Right forelimb (tissue), 1 donor: ENCODE data around the gene NUFIP1.
"Not testable (repeated sequence)": the region's sequence is repeated elsewhere in the genome, so short reads cannot be mapped to it uniquely, and the experiment has no call there.

Experiments
- DNase-seq: peaks from one replicate; pipeline ENCODE4 v3.0.0-alpha.2; 2018

Gene NUFIP1

GRCh38 chr13:44969551-44970484 is 19.5 kb downstream of the NUFIP1 start:
- no peak for DNase-seq

DNA sequence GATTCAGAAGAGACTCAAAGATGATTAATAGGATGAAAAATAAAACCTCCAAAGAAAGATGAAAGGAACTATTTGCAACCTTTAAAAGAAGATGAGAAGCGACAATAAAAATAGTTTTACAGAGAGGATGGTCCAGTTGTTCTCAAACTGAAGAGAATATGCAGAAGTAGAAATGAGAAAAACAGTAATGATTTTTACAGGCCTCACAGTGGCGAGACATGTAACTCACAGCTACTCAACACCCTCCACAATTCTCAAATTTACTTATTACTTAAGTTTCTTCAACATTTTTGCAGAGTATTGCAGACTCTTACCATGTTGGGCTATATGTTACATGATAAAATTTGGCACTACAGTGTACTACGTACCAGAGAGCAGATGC is 20.8 kb downstream of the NUFIP1 start:
- DNase-seq, result no peak

GRCh38 chr13:44967704-44968433 is 21.4 kb downstream of the NUFIP1 start:
- DNase-seq, result no peak

GRCh38 chr13:44961997-44962396 is 27.3 kb downstream of the NUFIP1 start:
- DNase-seq, result no peak

DNA sequence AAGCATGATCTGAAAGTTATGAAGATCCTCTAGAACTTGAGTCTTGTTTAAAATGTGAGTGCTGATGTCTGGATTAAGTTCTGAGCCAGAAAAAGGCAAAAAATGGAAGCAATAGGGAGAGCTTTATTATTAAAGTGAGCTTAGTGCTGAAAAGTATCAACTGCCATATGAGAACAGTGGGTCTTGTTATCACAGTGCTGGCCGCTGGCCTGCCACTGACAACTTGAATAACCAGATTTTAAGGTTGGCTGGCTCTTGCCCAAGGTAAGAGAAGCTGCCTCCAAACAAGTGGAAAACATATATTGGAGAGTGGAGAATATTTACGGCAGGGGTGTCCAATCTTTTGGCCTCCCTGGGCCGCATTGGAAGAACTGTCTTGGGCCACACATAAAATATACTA is 33.9 kb downstream of the NUFIP1 start:
- no peak for DNase-seq

GRCh38 chr13:44954224-44954623 is 35.0 kb downstream of the NUFIP1 start:
- no peak for DNase-seq

DNA sequence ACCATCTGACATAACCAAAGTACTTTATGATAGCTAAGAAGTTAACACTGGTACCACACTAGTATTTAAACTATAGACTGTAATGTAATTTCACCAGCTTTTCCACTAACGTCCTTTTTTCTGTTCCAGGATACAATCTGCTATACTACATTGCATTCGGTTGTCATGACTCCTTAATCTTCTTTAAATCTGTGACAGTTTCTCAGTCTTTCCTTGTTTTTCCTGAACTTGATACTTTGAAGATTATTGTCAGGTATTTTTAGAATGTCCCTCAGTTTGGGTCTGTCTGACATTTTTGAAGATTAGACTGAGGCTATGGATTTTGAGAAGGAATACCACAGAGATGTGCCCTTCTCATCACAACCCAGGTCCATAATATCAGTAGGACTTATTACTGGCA is 36.6 kb downstream of the NUFIP1 start:
- no peak for DNase-seq

DNA sequence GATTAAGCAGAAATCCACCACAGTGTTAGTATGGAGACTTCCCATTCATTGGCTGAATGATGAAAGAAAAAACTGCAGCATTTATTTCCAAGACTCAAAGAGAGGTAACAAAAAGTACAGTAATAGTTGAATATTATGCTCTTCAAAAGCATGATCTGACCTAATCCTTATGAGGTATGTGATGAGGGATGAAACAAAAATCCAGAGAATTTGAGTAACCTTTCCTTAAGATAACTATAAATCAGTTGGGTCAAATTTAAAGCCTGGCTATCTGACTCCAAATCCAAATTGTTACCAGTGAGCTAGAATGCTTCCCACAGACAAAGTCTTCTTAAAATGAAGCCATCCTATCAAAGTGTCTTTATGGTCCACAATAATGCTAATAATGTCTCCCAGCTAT is 38.1 kb downstream of the NUFIP1 start:
- DNase-seq, result no peak

GRCh38 chr13:44943411-44943810 is 45.9 kb downstream of the NUFIP1 start:
- DNase-seq, result not testable (repeated sequence)

DNA sequence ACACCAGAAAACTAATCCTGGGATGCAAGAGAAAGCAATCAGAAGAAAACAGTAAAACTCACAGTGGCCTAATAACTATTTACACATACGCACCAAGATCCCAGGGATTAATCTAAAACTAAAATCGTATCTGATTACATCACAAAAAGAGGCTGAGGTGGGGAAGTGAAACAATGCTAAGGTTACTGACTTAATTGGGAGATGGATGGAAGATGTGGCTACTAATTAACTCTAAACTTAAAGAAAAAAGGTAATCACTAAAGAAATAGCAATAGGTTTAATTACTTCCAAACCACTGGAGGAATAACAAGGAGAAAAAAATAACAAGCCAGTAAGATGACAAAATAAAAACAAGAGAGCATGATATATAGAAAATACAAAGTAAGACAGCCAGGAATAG is 50.4 kb downstream of the NUFIP1 start:
- no peak for DNase-seq

- no peak for DNase-seq
These were observed 53.0 kb downstream of the NUFIP1 start for GRCh38 chr13:44936246-44936645.

GRCh38 chr13:44934724-44935123 is 54.5 kb downstream of the NUFIP1 start:
- DNase-seq, result no peak

DNA sequence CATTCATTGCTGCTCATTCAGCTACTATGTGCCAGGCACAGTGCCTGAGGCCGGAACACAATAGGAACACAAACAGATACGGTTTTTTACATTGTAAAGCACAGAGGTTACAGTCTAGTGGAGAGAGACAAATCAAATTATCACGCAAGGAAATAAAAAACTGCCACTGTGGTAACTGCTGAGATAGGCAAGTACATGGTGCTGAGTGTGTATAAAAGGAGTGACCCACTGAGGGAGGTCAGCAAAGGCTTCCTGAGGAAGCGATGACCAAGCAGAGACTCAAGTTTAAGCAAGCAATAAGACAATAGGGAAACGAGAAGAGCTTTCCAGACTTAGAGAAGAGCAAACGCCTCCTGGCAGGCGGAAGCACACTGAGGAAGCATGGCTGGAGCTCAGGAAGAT is 56.4 kb downstream of the NUFIP1 start:
- no peak for DNase-seq

DNA sequence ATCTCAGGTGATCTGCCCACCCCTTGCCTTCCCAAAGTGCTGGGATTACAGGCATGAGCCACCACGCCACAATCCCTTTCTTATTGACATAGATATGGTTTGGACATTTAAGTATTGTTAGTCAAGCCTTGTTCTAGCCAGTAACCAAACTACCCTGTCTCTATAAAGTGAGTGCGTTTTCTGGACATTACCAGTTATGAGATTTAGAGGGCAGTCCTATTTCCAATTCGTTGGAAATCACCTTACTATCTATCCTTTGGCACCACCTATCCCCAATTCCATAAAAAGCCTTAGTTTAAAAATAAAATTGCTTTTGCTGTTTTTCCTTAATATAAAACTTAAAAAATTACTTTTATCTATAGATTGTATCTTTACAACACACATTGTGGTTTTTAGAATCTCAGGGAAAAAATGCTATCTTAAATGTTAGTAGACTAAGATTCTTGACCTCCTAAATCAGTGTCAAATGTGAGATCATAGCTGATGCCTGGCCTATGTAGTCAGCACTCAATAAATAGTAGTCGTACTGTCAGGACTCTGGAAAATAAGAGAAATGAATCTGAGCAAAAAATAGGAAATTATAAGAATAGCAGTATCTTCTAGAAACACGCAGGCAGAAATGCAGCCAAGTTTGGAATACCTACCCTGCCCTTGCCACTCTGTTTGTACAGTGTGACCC is 57.0 kb downstream of the NUFIP1 start:
- DNase-seq, result no peak

DNA sequence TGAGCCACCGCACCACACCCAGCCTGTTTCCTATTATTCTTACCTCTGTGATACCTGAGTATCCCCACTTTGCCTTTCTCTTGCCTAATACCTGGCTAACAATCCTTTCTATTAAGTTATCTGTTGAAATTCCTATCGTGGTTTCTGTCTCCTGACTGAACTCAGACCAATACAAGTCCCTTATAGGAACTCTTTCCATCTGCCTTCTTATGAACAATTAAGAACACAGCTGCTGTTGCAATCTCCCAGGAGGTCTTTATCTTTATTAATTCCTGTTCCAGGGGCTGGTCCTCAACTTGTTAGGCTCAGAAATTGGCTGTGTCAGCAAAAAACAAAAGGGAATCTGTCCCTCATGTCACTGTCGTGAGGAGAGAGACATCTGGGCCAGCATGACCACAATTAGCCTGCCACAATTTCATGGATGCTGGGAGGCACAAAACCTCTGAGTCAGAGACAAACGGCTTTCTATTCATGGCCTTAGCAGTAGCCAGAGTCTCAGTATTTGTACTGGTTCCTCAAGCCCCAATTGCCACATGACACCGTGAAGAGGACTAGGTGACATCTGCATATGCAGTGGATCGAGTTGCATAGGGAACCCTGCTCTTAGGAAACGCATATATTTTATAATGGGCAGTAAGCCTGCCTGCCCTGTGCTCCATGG is 58.2 kb downstream of the NUFIP1 start:
- no peak for DNase-seq

GRCh38 chr13:44930280-44930679 is 59.0 kb downstream of the NUFIP1 start:
- DNase-seq, result no peak

GRCh38 chr13:44929692-44930091 is 59.6 kb downstream of the NUFIP1 start:
- DNase-seq, result no peak

GRCh38 chr13:44927968-44928367 is 61.3 kb downstream of the NUFIP1 start:
- no peak for DNase-seq

- no peak for DNase-seq
These were observed 67.1 kb downstream of the NUFIP1 start for GRCh38 chr13:44921931-44922758.

- DNase-seq, result no peak
These were observed 67.9 kb downstream of the NUFIP1 start for GRCh38 chr13:44921246-44921877.

GRCh38 chr13:44920013-44920412 is 69.3 kb downstream of the NUFIP1 start:
- no peak for DNase-seq
